ENCODE results near the gene STK26. TPM values are rescaled to one million over a fixed set of nuclear protein-coding genes. Genes with fewer than 3 reads are reported as not detected.

The STK26 gene
- 18.7 and 20.7 TPM in 2 replicates for total RNA-seq

DNA sequence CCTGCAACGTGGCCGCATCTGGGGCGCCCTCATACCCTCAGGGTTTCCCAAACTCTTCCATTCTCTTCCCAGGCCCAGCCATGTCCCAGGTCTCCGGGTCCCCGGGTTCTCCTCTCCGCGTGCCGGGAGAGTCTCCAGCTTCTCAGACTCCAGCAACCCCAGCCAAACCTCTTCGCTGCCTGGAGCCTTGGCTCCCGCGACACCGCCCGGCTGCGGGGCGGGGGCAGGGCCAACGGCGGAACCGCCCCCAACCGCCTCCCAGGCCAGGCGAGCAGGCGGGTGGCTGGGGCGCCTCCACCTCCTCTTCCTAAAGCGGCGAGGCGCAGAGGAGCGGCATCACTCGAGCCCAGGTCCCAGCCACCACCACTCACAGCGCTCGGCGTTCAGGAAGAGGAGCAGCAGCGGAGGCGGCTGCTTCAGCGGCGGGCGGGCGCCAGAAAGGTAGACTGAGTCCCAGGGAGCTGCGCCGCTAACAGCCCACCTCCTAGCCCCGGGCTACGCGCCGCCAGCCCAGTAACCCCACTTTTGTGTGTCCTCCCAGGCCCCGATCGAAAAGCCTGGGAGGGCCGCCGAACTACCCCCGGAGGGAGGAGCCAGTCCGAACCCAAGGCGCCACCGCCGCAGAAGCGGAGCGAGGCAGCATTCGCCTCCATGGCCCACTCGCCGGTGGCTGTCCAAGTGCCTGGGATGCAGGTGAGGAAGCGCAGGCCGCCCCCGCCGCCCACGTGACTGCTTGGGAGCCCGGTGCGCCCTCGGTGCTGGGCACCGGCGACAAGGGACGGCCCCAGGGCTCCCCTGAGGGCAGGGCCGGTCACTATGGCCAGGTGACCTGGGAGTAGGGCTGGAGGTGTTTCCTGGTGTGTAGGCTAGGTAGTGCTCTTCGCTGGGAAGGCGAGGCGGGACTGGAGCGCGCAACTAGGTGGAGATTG, at the start of gene STK26:
TSS of gene STK26 (plus strand) at position 336 of the 929 bp plus-strand sequence. CDS start at position 652, 316 bp downstream.
- TF ChIP-seq, protein P1, sequence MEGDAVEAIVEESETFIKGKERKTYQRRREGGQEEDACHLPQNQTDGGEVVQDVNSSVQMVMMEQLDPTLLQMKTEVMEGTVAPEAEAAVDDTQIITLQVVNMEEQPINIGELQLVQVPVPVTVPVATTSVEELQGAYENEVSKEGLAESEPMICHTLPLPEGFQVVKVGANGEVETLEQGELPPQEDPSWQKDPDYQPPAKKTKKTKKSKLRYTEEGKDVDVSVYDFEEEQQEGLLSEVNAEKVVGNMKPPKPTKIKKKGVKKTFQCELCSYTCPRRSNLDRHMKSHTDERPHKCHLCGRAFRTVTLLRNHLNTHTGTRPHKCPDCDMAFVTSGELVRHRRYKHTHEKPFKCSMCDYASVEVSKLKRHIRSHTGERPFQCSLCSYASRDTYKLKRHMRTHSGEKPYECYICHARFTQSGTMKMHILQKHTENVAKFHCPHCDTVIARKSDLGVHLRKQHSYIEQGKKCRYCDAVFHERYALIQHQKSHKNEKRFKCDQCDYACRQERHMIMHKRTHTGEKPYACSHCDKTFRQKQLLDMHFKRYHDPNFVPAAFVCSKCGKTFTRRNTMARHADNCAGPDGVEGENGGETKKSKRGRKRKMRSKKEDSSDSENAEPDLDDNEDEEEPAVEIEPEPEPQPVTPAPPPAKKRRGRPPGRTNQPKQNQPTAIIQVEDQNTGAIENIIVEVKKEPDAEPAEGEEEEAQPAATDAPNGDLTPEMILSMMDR (IDR thresholded peaks at IDR 0.05; ENCODE audit: insufficient read depth, low read length, poor library complexity, severe bottlenecking): no peak
- peak; percentile 4 for DNase-seq (ENCODE audit: low read depth)
- Histone ChIP-seq H3K36me3 (ENCODE audit: control insufficient read depth, insufficient read depth, low read length) (no peaks in the 10 kb centered on the region), H3K4me3 (ENCODE audit: low read depth, low read length) (peak within 1 kb of the TSS; percentile 56), H3K27me3 (ENCODE audit: control insufficient read depth, insufficient read depth, low read length) (no peaks in the 10 kb centered on the region)

DNA sequence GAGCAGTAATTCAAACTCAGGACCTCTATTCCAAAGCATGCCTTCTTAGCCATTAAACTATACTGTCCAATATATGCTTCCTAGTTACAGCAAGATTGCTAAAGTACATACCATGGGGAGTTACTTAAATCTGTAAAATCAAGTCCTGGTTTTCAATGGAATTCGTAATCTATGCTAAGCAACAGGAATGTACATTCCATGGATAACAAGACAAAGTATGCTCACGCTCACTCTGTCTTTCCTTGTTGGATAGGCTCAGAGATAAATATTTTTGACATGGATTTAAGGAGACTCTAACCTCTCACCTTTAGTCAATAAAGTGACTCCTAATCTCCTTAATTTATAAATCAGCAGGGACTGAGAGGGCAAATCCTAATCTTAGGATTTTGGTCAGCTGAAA, 47.3 kb upstream of the STK26 start:
- TF ChIP-seq, protein P1 (IDR thresholded peaks at IDR 0.05; ENCODE audit: insufficient read depth, low read length, poor library complexity, severe bottlenecking): no peak
- no peak for DNase-seq (ENCODE audit: low read depth)
- Histone ChIP-seq H3K4me3 (ENCODE audit: low read depth, low read length) (no peak overlapping the region), H3K36me3 (ENCODE audit: control insufficient read depth, insufficient read depth, low read length) (no peaks in the 10 kb centered on the region), H3K27me3 (ENCODE audit: control insufficient read depth, insufficient read depth, low read length) (no peaks in the 10 kb centered on the region)

DNA sequence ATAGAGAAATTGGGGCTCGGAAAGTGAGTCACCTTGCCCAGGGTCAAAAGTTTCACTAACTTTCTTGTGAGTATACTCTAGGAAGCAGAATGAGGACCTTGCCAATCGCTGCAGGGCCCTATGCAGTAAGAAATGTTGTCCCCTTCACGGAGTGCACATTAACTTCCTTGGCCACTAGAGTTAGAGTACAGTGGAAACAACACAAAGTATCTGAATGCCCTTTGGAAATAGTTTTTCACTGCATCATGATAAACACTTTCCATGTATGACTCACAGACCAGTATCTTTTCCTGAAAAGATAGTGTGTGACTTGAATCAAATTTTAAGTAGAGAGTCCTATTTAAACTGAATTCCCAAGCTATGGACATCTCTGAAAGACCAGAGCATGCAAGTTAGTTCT, 45.5 kb upstream of the STK26 start:
- no peaks in the 10 kb centered on the region for H3K36me3 ChIP-seq (ENCODE audit: control insufficient read depth, insufficient read depth, low read length)
- H3K4me3 ChIP-seq (ENCODE audit: low read depth, low read length): no peak overlapping the region
- DNase-seq (ENCODE audit: low read depth): no peak
- TF ChIP-seq, protein P1 (IDR thresholded peaks at IDR 0.05; ENCODE audit: insufficient read depth, low read length, poor library complexity, severe bottlenecking): no peak
- no peaks in the 10 kb centered on the region for H3K27me3 ChIP-seq (ENCODE audit: control insufficient read depth, insufficient read depth, low read length)

DNA sequence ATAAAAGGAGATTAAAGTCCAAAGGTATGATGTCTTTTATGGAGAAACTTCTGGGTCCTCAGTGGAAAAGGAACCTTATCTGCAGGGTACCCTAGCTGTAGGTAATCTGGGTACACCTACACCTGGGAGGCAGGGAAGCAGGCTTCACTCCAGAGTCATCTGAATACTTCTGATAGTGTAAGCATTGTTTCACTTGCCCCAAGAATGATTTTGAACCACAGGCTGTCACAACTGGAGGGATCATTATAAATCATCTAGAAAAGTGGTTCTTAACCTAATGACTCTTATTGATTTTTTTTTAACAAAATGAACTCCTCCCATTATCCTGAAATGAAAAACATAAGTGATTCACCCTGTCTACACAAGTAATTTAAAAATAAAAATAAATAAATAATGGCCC, 44.0 kb upstream of the STK26 start:
- H3K4me3 ChIP-seq (ENCODE audit: low read depth, low read length): no peak overlapping the region
- no peaks in the 10 kb centered on the region for H3K36me3 ChIP-seq (ENCODE audit: control insufficient read depth, insufficient read depth, low read length)
- TF ChIP-seq, protein P1 (IDR thresholded peaks at IDR 0.05; ENCODE audit: insufficient read depth, low read length, poor library complexity, severe bottlenecking): no peak
- no peak for DNase-seq (ENCODE audit: low read depth)
- H3K27me3 ChIP-seq (ENCODE audit: control insufficient read depth, insufficient read depth, low read length): no peaks in the 10 kb centered on the region

DNA sequence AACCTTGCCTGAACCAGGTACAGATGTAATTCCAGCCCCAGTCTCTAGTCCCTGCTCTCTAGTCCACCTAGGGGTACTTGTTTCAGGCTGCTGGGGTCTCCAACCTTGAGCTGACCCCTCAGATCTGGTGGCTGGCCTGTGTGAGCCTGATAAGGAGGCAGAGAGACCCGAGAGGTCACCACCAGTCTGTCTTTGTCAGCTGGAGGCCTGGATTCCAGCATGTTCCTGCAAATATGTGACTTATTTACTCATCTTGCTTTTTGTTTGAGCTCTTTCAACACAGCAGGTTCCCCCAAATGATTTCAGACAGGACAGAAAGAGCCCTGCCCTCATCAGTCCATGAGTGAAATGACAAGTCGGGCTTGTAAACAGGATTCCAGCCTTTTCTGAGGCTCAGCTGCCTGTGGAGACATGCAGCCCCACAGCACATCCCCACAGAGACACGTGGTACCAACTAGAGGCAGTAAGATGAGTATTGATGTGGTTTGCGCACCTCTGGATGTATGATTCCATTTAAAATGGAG, 37.5 kb upstream of the STK26 start:
- TF ChIP-seq, protein P1 (IDR thresholded peaks at IDR 0.05; ENCODE audit: insufficient read depth, low read length, poor library complexity, severe bottlenecking): no peak
- no peak overlapping the region for H3K4me3 ChIP-seq (ENCODE audit: low read depth, low read length)
- H3K27me3 ChIP-seq (ENCODE audit: control insufficient read depth, insufficient read depth, low read length): no peaks in the 10 kb centered on the region
- no peaks in the 10 kb centered on the region for H3K36me3 ChIP-seq (ENCODE audit: control insufficient read depth, insufficient read depth, low read length)
- no peak for DNase-seq (ENCODE audit: low read depth)

Measured in kidney epithelial cell (primary cell).